K562 (cell line): ENCODE data around the gene ZFP57. TPM values are rescaled to one million over a fixed set of nuclear protein-coding genes. Genes with fewer than 3 reads are reported as not detected.

Experiments used
- CEBPB ChIP-seq: fragments of 450-650 bp; IDR thresholded peaks from 2 replicates; pipeline ENCODE4 v1.6.1; 2016; ENCODE audit warnings: missing genetic modification characterization, missing compliant biosample characterization
- ERF ChIP-seq: fragments of 450-650 bp; formaldehyde crosslinking; IDR thresholded peaks from 2 replicates; pipeline ENCODE4 v1.4.0; 2020; ENCODE audit warnings: mild to moderate bottlenecking, mixed read lengths
- HBP1 ChIP-seq: fragments of 450-650 bp; formaldehyde crosslinking; IDR thresholded peaks from 2 replicates; pipeline ENCODE4 v1.4.0; 2022; ENCODE audit warnings: missing genetic modification characterization
- HMG20B ChIP-seq: fragments of 250-450 bp; sonication (Bioruptor Pico); IDR thresholded peaks from 2 replicates; pipeline ENCODE4 v1.5.0; 2021; ENCODE audit warnings: mild to moderate bottlenecking
- MLLT1 ChIP-seq, 2 experiments: fragments of 450-650 bp; IDR thresholded peaks; 2 replicates each; pipeline ENCODE4 v1.6.1; 2016
- NKRF ChIP-seq: fragments of 450-650 bp; IDR thresholded peaks from 2 replicates; pipeline ENCODE4 v1.6.1; 2016; ENCODE audit warnings: borderline replicate concordance
- NR4A1 ChIP-seq, 2 experiments: fragments of 250-450 bp in 1 of 2; fragments of 450-650 bp in 1 of 2; sonication (Bioruptor Pico) in 1 of 2; IDR thresholded peaks; 2 replicates each; pipeline versions ENCODE4 v1.4.0 to v1.6.1; 2016 to 2020; ENCODE audit warnings: mild to moderate bottlenecking in 2 of 2, missing compliant biosample characterization in 1 of 2, missing genetic modification characterization in 1 of 2, moderate library complexity in 1 of 2
- POLR2H ChIP-seq: IDR thresholded peaks from 2 replicates; pipeline ENCODE4 v1.6.1; 2016; ENCODE audit warnings: missing genetic modification characterization, low read depth, mild to moderate bottlenecking, control low read depth, missing compliant biosample characterization, moderate library complexity
- RNF2 ChIP-seq: sonication (generic); IDR thresholded peaks from 2 replicates; pipeline ENCODE4 v1.6.1; 2016
- RUNX1 ChIP-seq: sonication (generic); IDR thresholded peaks from 2 replicates; pipeline ENCODE4 v1.6.1; 2016; ENCODE audit warnings: antibody characterized with exemption, low read depth
- SREBF2 ChIP-seq: sonication (generic); formaldehyde crosslinking; IDR thresholded peaks from 2 replicates; pipeline ENCODE4 v1.4.0; 2020; ENCODE audit warnings: mild to moderate bottlenecking, missing genetic modification reagents
- STAT6 ChIP-seq: sonication (generic); formaldehyde crosslinking; IDR thresholded peaks from 2 replicates; pipeline ENCODE4 v1.8.1; 2023; ENCODE audit warnings: mild to moderate bottlenecking, missing genetic modification reagents
- TAF7 ChIP-seq: fragments of 450-650 bp; IDR thresholded peaks from 2 replicates; pipeline ENCODE4 v1.6.1; 2016; ENCODE audit warnings: missing genetic modification characterization, missing compliant biosample characterization
- ZBTB33 ChIP-seq: sonication (generic); formaldehyde crosslinking; IDR thresholded peaks from 2 replicates; pipeline ENCODE4 v1.8.1; 2023; ENCODE audit warnings: mild to moderate bottlenecking, missing genetic modification reagents
- ZNF146 ChIP-seq: IDR thresholded peaks from one replicate; pipeline ENCODE4 v1.6.1; 2018; ENCODE audit warnings: missing compliant biosample characterization; ENCODE audit not compliant: unreplicated experiment
- ZNF232 ChIP-seq: sonication (generic); formaldehyde crosslinking; IDR thresholded peaks from 2 replicates; pipeline ENCODE4 v1.8.0; 2022; ENCODE audit warnings: mild to moderate bottlenecking, missing genetic modification reagents
- polyA plus RNA-seq, 8 experiments: library from polyadenylated mRNA; depleted of rRNA in 4 of 8; stranded (reverse) in 5 of 8; unstranded in 3 of 8; fragments of >200 nt; fragmentation: Nextera tagmentation in 2 of 8; fragmentation: Illumina TruSeq in 1 of 8; extraction: Ambion mirVana in 2 of 8; extraction: Trizol in 1 of 8; gene quantifications; 2 replicates each; pipeline versions ENCODE4 v1.2.1 to v1.2.3, GENCODE V29; 2011 to 2014; ENCODE audit warnings: inconsistent platforms in 1 of 8, missing spikeins in 1 of 8
- total RNA-seq, 7 experiments: library from RNA; depleted of rRNA in 6 of 7; stranded (reverse); fragments of >200 nt in 6 of 7; fragmentation: Illumina TruSeq in 2 of 7; extraction: Trizol in 2 of 7; gene quantifications; 2 replicates each; pipeline versions ENCODE4 v1.2.1 to v1.2.3, GENCODE V29; 2011 to 2021; ENCODE audit warnings: low replicate concordance in 1 of 7

Gene ZFP57
- total and polyA plus RNA-seq, 9 of the 15 experiments (the other 6 are each of a cell fraction or from before 2014, with no cell fraction given) = 0.04 to 0.28 (median 0.13) TPM

GRCh38 chr6:29628419-29629281 lies 52.3 kb downstream of the ZFP57 start (continued):
- TF ChIP-seq NKRF (peak; percentile 61), RUNX1 (no peak), STAT6 (CRISPR knock-in tag) (no peak), TAF7 (peak; percentile 67; the same call in 1 of the 2 replicates), ZNF146 (no peak), CEBPB (tag) (no peak), MLLT1 (IDR thresholded peaks at IDR 0.05) (peak; percentile 73 to 90), ZBTB33 (CRISPR knock-in tag) (no peak), RNF2 (no peak), POLR2H (tag) (no peak), HBP1 (CRISPR knock-in tag) (peak; percentile 93), ERF (CRISPR knock-in tag) (no peak), SREBF2 (CRISPR knock-in tag) (no peak), ZNF232 (CRISPR knock-in tag) (no peak), NR4A1 (CRISPR knock-in tag; IDR thresholded peaks at IDR 0.05) (no peak), NR4A1 (tag; IDR thresholded peaks at IDR 0.05) (no peak), HMG20B (CRISPR knock-in tag) (no peak)
